K562 (cell line): ENCODE data around the gene TIGD1.

Experiments used
- POLR2A ChIP-seq: fragments of 450-650 bp; conservative IDR thresholded peaks from 2 replicates; pipeline ENCODE4 v1.6.1; 2016
- TF ChIP-seq, protein P1 (sequence below): fragments of 200-600 bp; sonication (generic); IDR thresholded peaks from one replicate; pipeline ENCODE4 v1.6.1; 2012; ENCODE audit warnings: mild to moderate bottlenecking, low read depth, low read length, inconsistent platforms

DNA sequence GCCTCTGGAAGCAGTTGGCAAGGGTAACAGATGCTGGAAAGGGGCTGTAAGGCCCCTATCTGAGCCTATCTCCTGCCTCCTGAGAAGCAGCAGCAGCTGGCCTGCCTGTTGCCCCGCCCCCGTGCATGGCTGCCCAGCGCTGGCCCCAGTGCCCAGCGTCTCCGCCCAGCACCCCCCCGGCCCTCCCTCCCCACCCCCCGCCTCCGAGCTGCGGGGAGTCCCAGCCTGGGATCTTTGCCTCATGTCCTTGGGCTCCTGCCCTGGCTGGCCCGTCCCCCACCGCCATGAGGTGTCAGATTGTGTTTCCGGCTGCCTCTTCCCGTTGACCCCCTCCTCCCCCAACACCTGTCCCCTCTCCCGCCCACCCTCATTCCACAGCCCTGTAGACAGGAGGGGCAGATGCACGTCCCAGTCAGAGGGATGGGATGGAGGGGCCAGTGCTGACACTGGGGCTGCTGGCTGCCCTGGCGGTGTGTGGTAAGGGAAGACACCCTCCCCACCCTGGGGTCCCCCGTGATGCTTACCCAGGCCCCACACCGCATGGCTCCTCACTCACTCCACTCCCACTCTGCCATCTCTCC lies 24.5 kb downstream of the TIGD1 start, which contains the start of gene CHRND:
- TF ChIP-seq, protein P1, sequence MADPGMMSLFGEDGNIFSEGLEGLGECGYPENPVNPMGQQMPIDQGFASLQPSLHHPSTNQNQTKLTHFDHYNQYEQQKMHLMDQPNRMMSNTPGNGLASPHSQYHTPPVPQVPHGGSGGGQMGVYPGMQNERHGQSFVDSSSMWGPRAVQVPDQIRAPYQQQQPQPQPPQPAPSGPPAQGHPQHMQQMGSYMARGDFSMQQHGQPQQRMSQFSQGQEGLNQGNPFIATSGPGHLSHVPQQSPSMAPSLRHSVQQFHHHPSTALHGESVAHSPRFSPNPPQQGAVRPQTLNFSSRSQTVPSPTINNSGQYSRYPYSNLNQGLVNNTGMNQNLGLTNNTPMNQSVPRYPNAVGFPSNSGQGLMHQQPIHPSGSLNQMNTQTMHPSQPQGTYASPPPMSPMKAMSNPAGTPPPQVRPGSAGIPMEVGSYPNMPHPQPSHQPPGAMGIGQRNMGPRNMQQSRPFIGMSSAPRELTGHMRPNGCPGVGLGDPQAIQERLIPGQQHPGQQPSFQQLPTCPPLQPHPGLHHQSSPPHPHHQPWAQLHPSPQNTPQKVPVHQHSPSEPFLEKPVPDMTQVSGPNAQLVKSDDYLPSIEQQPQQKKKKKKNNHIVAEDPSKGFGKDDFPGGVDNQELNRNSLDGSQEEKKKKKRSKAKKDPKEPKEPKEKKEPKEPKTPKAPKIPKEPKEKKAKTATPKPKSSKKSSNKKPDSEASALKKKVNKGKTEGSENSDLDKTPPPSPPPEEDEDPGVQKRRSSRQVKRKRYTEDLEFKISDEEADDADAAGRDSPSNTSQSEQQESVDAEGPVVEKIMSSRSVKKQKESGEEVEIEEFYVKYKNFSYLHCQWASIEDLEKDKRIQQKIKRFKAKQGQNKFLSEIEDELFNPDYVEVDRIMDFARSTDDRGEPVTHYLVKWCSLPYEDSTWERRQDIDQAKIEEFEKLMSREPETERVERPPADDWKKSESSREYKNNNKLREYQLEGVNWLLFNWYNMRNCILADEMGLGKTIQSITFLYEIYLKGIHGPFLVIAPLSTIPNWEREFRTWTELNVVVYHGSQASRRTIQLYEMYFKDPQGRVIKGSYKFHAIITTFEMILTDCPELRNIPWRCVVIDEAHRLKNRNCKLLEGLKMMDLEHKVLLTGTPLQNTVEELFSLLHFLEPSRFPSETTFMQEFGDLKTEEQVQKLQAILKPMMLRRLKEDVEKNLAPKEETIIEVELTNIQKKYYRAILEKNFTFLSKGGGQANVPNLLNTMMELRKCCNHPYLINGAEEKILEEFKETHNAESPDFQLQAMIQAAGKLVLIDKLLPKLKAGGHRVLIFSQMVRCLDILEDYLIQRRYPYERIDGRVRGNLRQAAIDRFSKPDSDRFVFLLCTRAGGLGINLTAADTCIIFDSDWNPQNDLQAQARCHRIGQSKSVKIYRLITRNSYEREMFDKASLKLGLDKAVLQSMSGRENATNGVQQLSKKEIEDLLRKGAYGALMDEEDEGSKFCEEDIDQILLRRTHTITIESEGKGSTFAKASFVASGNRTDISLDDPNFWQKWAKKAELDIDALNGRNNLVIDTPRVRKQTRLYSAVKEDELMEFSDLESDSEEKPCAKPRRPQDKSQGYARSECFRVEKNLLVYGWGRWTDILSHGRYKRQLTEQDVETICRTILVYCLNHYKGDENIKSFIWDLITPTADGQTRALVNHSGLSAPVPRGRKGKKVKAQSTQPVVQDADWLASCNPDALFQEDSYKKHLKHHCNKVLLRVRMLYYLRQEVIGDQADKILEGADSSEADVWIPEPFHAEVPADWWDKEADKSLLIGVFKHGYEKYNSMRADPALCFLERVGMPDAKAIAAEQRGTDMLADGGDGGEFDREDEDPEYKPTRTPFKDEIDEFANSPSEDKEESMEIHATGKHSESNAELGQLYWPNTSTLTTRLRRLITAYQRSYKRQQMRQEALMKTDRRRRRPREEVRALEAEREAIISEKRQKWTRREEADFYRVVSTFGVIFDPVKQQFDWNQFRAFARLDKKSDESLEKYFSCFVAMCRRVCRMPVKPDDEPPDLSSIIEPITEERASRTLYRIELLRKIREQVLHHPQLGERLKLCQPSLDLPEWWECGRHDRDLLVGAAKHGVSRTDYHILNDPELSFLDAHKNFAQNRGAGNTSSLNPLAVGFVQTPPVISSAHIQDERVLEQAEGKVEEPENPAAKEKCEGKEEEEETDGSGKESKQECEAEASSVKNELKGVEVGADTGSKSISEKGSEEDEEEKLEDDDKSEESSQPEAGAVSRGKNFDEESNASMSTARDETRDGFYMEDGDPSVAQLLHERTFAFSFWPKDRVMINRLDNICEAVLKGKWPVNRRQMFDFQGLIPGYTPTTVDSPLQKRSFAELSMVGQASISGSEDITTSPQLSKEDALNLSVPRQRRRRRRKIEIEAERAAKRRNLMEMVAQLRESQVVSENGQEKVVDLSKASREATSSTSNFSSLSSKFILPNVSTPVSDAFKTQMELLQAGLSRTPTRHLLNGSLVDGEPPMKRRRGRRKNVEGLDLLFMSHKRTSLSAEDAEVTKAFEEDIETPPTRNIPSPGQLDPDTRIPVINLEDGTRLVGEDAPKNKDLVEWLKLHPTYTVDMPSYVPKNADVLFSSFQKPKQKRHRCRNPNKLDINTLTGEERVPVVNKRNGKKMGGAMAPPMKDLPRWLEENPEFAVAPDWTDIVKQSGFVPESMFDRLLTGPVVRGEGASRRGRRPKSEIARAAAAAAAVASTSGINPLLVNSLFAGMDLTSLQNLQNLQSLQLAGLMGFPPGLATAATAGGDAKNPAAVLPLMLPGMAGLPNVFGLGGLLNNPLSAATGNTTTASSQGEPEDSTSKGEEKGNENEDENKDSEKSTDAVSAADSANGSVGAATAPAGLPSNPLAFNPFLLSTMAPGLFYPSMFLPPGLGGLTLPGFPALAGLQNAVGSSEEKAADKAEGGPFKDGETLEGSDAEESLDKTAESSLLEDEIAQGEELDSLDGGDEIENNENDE, result no peak
- TF ChIP-seq POLR2A, result no peak
